Measurements from ENCODE around the gene SULT2A1.
A peak's percentile ranks its signal among the peaks of the same experiment; 100 is the strongest.
"Not testable (repeated sequence)": the region's sequence is repeated elsewhere in the genome, so short reads cannot be mapped to it uniquely, and the experiment has no call there.

The SULT2A1 gene

DNA sequence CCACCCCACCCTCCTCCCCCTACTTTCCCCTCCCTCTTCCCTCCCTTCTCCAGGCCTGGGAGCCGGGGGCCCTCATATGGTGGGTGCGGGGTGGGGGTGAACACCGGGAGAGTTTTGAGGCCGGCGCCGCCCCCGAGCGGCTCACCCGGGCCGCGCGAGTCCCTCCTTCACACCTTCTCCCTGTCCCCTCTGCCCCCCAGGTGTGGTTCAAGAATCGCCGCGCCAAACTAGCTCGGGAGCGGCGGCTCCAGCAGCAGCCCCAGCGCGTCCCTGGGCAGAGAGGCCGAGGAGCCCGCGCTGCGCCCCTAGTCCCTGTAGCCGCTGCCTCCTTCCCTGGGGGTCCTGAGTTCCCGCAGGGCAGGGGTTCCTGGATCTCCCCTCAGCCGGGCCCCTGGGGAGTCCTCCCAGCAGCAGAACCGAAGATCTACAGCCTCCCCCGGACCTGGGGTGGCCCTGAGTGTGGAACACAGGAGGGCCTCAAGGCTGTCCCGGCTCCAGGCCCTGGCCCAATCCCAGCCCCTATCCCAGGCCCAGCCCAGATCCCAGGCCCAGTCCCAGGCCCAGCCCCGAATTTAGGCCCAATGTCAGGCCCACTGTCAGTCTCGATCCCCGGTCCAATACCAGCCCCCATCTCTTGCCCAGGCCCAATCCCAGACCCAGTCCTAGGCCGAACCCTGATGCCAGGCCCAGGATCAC lies 25.4 kb downstream of the SULT2A1 start:
- DNase-seq (ENCODE audit: low read depth in 2 of 2): no peak

DNA sequence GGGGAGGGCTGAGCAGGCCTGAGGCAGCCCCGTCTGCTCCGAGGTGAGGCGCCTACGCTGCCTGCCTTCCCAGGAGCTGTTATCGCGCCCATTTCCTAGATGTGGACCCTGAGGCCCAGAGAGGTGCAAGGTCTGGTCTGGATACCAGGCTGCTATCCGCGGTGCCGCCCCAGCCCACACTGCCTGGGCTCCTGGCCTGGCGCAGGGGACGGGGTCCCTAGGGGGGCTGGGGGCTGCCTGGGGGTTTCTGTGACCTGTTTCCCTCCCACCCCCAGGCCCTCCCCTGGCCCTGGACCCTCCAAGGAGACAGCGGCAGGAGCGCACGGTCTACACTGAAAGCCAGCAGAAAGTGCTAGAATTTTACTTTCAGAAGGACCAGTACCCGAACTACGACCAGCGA lies 26.3 kb downstream of the SULT2A1 start:
- DNase-seq (ENCODE audit: low read depth in 2 of 2): not testable (repeated sequence)

DNA sequence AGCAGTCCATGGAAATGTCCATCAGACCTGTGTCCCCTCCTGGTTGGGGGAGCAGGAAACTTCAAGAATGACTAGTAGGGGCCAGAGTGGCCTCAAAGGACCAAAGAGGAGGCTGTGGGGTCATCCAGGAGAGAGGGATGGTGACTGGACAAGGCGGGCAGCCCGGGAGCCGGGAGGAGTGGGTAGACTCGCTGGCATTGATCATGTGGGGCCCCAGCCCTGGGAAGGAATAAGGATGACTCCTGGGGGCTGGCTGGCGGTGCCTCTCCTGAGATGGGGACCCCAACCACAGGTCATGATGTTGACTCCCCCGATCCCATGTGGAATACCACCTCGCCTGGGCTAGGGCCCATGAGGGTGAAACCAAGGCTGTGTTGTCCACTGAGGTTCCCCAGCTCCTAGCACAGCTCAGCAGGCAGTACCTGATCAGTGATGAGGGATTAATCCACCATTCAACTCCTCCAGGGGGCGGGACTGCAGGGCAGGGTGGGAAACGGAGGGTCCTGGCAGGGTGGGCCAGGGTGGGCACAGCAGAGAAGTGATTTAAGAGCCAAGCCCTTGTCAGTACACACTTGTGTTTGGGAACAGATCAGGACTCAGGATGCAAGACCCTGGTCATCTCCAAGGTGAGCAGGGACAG lies 27.3 kb downstream of the SULT2A1 start, which contains the start of gene TPRX2:
Gene TPRX2 (plus strand): TSS at position 590 of the 640 bp plus-strand sequence. CDS start 12 bp downstream, at position 602.
- not testable (repeated sequence) for DNase-seq (ENCODE audit: low read depth in 2 of 2)

DNA sequence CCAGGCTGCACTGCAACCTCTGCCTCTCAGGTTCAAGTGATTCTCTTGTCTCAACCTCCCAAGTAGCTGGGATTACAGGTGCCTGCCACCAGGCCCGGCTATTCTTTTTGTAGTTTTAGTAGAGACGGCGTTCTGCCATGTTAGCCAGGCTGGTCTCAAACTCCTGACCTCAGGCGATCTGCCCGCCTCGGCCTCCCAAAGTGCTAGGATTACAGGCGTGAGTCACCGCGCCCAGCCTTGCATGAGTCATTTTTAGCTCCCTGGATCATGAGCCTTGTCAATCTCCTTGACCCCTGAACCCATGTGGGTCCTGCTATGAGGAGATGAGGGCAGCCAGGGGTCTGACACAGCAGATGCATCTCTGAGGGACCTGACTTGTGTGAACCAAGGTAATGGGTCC lies 27.9 kb downstream of the SULT2A1 start:
- DNase-seq (ENCODE audit: low read depth in 2 of 2): not testable (repeated sequence)

DNA sequence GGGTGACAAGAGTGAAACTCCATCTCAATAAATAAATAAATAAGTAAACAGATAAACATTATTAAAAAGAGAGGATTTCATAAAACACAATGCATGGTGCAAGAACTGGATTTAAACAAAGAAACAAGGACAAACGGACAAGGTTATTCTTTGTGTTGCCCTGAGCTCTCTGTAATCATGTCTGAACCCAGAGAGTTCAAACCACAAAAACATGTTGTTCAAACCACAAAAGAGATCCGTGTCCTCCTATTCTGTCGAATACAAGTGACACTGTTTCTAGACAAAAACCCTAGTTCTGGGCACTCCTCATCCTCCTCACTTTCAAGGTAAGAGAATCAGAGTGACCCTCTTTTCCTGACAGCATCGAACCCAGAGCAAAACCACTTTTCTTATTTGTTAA lies 31.7 kb downstream of the SULT2A1 start:
- DNase-seq (ENCODE audit: low read depth in 2 of 2): no peak

- no peak for DNase-seq (ENCODE audit: low read depth in 2 of 2)
Measured at GRCh38 chr19:47853003-47853402, 33.1 kb downstream of the SULT2A1 start.

- peak in 1 of 2 experiments; percentile 43 for DNase-seq (ENCODE audit: low read depth in 2 of 2)
Measured at GRCh38 chr19:47848823-47849473, 37.2 kb downstream of the SULT2A1 start.

- DNase-seq (ENCODE audit: low read depth in 2 of 2): no peak
Measured at GRCh38 chr19:47848425-47848822, 37.7 kb downstream of the SULT2A1 start.

DNA sequence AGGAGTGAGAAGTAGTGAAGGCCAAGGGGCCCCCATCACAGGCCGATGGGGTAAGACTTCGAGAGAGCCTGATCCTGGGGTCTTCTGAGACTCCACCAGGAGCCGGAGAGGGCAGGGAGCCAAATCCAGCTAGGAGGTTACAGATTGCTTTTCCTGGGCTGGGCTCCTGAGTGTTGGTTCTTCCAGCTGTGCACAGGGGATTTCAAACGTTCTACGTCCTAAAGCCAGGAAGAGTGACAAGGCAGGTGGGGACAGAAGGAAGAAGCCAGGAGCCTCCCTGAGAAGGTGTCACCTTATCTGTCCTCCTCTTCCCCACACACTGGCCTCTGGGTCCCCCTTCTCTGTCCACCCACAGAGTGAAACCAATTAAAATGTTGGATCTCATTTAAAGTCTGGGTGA lies 43.2 kb downstream of the SULT2A1 start:
- DNase-seq (ENCODE audit: low read depth in 2 of 2): no peak

DNA sequence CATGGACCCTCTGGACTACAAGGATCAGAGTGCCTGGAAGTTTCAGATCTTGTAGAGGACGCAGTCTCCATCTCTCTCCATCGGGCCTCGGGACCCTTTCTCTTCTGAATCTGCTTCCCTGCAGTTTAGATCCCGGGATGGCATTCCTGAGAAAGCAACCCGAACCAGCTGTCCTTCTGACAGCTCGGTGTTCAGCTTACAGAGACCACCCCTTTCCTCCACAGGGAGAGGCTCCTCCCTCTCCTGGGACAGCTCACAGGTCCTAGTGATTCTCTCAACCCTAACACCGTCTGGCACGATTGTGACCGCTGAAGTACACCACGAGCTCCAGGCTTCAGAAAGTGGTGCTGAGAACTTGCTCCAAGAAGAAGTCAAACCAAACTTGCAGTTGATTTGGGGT lies 46.2 kb downstream of the SULT2A1 start:
- no peak for DNase-seq (ENCODE audit: low read depth in 2 of 2)

- DNase-seq (ENCODE audit: low read depth in 2 of 2): no peak
Measured at GRCh38 chr19:47839411-47839810, 46.7 kb downstream of the SULT2A1 start.

- no peak for DNase-seq (ENCODE audit: low read depth in 2 of 2)
Measured at GRCh38 chr19:47836038-47836437, 50.1 kb downstream of the SULT2A1 start.

GRCh38 chr19:47832723-47833122 lies 53.4 kb downstream of the SULT2A1 start:
- no peak for DNase-seq (ENCODE audit: low read depth in 2 of 2)

GRCh38 chr19:47826800-47827199 lies 59.3 kb downstream of the SULT2A1 start:
- DNase-seq (ENCODE audit: low read depth in 2 of 2): no peak

- DNase-seq (ENCODE audit: low read depth in 2 of 2): no peak
Measured at GRCh38 chr19:47824396-47824795, 61.7 kb downstream of the SULT2A1 start.

DNA sequence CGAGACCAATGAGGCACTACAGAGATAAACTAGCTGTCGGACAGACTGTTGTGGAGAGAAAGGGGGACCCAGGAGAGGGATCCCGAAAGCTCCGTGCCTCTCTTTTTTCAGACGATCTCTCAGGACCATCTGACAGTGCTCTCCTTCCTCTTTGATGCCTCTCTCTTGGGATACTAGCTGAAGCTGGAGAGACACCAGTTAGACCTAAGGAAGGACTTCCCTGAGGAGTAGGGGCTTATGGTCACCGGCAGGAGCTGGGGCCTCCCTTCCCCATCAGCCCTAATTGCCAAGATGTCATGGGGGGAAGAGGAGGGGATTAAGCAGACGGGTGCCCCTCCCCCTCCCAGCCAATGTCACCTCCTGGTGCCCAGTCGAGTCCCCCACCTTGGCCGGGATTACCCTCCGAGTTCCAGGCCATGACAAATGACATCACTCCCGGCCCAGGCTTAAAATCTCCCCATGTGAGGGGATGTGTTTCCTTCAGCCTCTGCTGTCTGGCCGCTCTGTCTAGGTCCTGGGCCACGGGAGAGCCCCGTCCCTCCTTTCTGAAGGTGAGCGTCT lies 64.6 kb downstream of the SULT2A1 start, which contains the start of gene CRX:
Gene CRX (plus strand): TSS at position 478 of the 561 bp plus-strand sequence. CDS start 12,507 bp downstream, outside the sequence.
- no peak for DNase-seq (ENCODE audit: low read depth in 2 of 2)

Measured in stimulated activated CD4-positive, alpha-beta T cell treated with anti-CD3 and anti-CD28 coated beads, Interleukin-12 subunit alpha, Interleukin-12 subunit beta, amount 100 ng/mL, for 24 hours (primary cell).